ENCODE results near the gene IL19.

- TF ChIP-seq CTCF (IDR thresholded peaks at IDR 0.05; ENCODE audit: low read length), result no peak
- no peak for TF ChIP-seq EZH2 (IDR thresholded peaks at IDR 0.05; ENCODE audit: borderline replicate concordance, low read length)
Measured at GRCh38 chr1:206735553-206736031, 35.0 kb upstream of the IL19 start.
